Esophagus muscularis mucosa (tissue), 3 donors: ENCODE measurements around the gene CEP112.

Experiments used
- CTCF ChIP-seq, 3 experiments: fragments of 200-600 bp in 2 of 3; fragments of 450-650 bp in 1 of 3; sonication (generic) in 2 of 3; IDR thresholded peaks; one replicate each; pipeline ENCODE4 v1.5.1; 2017 to 2019; ENCODE audit warnings: antibody characterized with exemption in 3 of 3, mild to moderate bottlenecking in 2 of 3, moderate library complexity in 1 of 3
- POLR2AphosphoS5 ChIP-seq, 2 donors: sonication (generic); formaldehyde crosslinking; IDR thresholded peaks; one replicate each; pipeline ENCODE4 v1.6.1; 2017; ENCODE audit warnings: antibody characterized with exemption in 2 of 2

GRCh38 chr17:65627891-65628643 is 563.9 kb downstream of the CEP112 start:
- TF ChIP-seq CTCF (IDR thresholded peaks at IDR 0.05), result no peak
- peak; percentile 71 to 74 for TF ChIP-seq POLR2AphosphoS5 (IDR thresholded peaks at IDR 0.05)
